ENCODE data around the gene H6PD.

The H6PD gene

GRCh38 chr1:9242338-9242969 lies 7.9 kb downstream of the H6PD start:
- DNase-seq, result no peak

- DNase-seq, result no peak
Measured at GRCh38 chr1:9243066-9243739, 8.6 kb downstream of the H6PD start.

- DNase-seq, result no peak
Measured at GRCh38 chr1:9244501-9245229, 10.1 kb downstream of the H6PD start.

GRCh38 chr1:9245230-9245619 lies 10.7 kb downstream of the H6PD start:
- no peak for DNase-seq

DNA sequence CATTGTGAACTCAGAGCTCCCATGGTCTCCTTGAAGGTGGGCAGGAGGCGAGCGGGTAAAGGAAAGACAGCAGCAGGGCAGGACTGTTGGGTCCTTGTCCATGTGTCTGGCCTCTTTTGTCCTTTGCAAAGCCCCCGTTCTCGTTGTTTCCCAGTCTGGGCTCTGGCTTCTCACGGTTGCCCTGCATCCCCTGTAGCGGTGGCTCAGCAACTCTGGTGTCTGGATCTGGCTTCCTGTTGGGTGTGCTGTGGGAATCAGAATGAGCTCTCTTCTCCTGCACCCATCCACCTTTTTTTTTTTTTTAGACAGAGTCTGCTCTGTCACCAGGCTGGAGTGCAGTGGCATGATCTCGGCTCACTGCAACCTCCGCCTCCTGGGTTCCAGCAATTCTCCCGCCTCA lies 11.1 kb downstream of the H6PD start:
- no peak for DNase-seq

DNA sequence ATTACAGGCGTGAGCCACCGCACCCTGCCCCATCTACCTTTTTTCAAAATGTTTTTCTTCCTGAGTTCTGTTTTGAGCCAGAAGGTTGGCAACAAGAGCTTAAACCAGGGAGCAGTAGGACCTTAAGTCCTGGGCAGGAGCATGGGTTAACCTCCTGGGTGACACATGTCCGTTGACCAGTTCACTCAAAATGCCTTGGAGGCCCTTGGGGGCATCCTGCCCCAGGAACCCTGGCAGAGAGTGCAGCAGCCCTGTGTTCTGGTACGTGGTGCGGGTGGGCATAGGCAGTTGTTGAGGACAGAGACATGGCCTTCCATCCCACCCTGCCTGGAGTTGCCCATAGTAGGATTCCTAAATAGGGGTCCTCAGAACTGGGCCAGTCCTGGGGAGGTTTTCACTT lies 11.6 kb downstream of the H6PD start:
- no peak for DNase-seq

DNA sequence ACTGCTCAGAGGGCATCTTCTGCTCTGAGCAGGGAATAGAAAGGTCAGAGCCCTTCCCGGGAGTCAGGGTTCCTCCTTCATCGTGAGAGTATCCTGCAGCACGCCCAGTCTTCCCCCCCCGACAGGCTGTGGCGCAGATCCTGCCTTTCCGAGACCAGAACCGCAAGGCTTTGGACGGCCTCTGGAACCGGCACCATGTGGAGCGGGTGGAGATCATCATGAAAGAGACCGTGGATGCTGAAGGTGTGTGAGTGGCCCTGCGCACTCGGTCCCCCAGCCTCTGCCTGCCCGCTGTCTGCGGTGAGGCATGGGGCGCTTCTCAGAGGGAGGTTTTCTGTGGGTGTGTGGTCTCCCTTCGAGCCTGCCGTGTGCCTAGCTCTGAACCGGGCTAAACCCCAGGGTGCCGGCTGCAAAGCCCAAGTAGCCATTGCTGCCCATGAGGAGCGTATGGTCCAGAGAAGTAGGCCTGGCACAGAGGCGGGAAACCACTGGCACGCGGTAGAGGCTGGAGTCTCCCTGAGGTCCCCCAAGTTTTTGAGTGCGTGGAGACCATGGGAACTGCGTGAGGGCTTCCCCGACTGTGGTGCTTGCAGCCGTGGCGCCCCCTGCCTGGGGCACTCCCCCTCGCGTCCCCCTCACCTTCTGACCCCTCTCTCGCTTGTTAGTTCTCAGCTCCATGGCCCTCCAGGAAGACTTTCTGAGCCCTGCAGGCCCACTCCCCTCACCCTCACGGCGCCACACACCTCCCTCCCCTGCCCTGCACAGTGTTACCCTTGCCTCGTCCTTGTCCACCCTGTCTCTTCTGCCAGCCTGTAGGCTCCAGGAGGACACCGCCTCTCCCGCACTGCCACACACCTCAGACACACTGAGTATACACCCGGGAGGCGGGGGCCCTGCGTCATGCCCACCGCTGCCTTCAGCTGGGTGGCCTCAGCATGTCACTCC lies 12.5 kb downstream of the H6PD start:
- no peak for DNase-seq

DNA sequence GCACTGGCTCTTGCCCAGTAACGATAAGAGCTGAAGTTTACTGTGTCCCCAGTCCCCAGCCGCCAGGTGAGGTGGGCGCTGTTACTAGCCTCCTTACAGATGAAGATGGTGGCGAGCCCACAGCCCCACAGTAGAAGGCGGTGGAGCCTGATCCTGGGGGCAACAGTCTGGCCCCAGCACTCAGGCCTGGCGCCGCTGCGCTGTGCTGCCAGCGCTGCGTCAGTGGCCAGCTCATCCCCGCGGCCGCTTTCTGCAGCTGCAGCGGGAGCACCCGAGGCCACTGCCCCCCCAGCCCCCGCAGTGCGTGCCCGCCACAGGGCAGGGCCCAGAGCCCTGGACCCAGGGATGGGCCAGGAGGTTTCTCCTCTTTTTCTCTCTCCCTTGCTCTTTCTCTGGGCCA lies 13.3 kb downstream of the H6PD start:
- no peak for DNase-seq

GRCh38 chr1:9248341-9249262 lies 14.0 kb downstream of the H6PD start:
- DNase-seq, result no peak

DNA sequence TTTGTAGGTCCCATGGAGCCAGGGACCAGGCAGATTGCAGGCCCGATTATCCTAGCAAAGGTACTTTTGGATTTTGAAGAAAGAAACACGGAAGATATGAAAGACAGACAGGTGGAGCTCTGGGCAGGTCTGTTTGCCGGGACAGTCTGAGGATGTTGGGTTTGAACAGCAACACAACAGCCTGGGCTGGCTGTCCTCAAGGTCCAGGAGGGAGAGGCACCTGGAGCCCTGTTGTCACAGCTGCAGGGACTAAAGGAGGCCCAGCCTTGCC lies 14.6 kb downstream of the H6PD start:
- no peak for DNase-seq

DNA sequence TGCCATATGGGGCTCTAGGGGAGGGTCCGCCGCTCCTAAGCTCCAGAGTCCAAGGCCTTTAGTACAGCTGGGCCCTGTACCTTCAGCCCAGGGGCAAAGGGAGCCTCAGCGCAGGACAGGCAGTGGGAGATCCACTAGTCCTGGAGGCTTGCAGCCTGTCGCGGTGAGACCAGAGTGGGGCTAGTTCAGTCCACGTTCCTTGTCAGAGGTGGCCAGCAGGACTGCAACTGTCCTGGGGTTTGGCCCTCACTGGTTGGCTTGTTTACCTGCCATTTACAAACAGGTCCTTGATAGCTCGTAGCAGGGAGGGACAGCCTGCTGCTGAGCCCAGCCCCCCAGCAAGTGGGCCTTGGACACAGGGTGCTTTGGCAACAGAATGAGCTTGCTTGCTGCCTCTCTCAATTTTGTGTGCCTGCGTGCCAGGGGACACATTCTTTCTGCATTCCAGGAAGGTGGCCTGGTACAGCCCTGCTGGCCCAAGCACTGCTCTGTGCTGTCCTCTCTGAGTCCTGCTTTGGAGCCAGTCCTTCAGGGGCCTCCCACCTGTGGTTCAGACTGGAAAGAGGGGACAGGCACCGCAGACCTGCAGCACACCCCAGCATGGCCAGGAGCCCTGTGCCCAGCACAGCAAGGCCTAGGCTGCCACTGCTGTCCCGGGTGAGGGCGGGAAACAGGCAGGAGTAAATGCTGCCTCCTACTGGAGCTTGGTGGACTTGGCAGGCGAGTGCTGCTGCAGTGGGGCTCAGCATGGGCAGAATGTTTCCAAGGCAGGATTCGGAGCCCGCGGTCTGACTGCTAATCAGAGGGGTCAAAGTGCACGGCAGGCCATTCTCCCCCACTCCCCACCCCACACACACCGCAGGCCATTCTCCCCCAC lies 15.2 kb downstream of the H6PD start:
- no peak for DNase-seq

DNA sequence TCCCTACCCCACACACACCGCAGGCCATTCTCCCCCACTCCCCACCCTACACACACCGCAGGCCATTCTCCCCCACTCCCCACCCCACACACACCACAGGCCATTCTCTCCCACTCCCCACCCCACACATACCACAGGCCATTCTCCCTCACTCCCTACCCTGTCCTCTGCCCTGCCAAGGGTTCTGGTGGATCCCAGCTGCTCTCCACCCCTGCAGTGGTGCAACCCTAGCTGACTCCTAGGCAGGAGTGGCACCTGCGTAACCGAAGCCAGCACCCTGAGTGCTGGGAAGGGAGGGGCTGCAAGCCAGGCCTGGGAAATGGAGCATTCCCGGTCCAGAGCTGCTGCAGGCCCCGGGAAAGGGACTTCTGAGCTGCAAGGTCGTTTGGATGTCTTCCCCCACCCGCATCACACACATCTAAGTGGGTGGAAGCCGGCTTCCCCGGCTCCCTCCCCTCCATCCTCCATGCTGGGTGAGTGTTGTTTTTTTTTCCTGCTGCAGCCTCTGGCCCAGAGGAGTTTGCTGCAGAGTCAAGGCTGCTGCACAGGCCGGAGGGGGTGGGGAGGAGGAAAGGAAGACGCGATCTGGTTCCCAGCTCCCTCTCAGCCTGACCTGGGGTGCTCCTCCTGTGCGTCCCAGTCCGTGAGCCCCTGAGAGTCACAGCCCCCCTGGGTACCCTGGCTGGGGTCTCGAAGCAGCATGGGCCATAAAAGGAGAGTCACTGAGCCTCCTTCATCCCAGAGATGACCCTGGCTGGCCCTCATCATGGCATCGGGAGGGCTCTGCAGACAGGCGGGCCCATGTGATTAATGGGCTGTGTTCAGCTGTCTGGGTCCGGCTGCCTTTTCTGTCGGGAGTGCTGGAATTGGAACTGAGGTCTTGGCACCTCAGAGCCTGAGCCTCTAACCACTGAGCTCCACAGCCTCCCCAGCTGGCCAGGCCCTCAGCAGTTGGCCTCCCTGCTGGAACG lies 16.1 kb downstream of the H6PD start:
- no peak for DNase-seq

DNA sequence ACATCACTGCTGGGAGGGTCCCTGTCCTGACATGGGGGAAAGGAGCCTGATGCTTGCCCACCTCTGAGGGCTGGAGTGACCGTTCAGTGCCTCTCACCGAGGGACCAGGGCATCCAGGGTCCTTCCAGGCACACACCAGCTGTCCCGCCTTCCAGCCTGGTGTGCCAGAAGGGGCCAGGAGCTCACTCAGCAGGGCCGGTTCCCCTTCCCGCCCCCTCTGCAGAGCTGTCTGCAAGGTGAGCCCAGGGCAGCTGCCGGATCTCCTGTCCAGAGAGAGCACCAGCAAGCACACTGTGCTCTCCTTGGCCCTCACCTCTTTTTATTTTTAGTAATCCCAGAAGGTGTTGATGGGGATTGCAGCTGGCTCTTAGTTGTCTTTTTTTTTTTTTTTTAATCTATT lies 16.9 kb downstream of the H6PD start:
- no peak for DNase-seq

DNA sequence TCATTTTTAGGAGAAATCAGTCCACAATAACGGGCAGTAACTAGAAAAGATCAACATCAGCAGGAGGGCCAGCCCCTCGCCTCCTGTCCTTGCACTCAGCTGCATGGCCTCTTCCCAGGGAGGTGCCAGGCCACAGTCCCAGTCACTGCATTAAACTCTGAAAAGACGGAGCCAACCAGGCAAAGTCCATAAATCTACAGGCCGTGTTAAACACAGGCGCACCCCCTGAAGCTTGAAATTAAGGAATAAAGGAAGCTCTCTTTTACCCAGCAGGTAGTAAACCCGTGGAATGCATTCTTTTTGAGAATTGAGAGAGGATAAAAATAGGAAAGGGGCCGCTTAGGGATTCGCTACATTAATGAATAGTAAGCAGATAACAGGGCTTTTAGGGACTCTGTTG lies 18.4 kb downstream of the H6PD start:
- DNase-seq, result no peak

- no peak for DNase-seq
Measured at GRCh38 chr1:9253453-9254105, 19.0 kb downstream of the H6PD start.

DNA sequence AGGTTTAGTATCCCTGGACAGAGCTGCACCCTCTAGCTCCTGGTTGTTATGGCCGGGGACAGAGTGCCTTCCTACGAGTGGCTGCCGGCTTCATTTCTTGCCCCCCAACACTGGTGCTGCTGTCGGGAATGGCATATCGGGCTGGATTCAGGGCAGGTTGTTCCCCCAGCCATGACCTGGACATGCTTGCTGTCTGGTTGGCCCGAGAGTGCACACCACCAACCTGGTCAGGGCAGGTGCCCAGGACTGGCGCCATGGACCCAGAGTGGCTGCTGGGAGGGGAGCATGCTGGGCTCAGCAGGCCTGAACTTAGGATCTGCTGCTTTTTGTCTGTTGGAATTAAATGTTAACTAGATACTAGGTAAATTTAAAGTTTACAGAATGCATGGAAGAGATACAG lies 21.8 kb downstream of the H6PD start:
- no peak for DNase-seq

DNA sequence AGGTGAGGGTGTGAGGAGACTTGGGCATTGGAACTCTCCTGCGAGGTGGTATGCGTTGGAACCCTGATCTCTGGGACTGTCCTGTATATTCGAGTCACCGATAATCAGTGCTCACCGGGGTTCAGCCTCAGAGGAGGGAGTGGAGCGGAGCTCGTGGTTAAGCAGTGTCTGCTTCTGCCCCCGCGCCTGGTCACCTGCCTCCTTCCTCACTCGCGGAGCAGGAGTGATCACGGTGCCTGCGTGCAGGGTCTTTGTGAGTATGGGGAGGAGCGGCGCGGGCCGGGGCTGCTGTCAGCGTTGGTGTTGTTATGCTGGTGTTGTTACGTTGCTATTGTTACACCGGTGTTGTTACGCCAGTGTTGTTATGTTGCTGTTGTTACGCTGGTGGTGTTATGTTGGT lies 23.3 kb downstream of the H6PD start:
- DNase-seq, result no peak

DNA sequence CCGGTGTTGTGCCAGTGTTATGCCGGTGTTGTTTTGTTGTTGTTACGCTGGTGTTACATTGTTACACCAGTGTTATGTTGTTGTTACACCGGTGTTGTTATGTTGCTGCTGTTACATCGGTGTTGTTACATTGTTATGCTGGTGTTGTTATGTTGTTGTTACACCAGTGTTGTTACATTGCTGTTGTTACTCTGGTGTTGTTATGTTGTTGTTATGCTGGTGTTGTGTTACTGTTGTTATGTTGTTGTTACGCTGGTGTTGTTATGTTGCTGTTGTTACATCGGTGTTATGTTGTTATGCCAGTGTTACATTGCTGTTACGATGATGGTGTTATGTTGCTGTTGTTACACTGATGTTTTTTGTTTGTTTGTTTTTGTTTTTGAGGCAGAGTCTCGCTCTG lies 24.1 kb downstream of the H6PD start:
- no peak for DNase-seq

GRCh38 chr1:9260059-9260766 lies 25.6 kb downstream of the H6PD start:
- no peak for DNase-seq

Measured in activated gamma-delta T cell treated with Interleukin-2 at 50 U/mL for 16 hours (primary cell).